Activated T-cell treated with anti-CD3 and anti-CD28 coated beads, Interleukin-2, amount 50 U/mL, for 4 hours (primary cell): ENCODE results near the gene ANXA11. TPM values are rescaled to one million over a fixed set of nuclear protein-coding genes. Genes with fewer than 3 reads are reported as not detected.

ENCODE experiments used
- ATAC-seq, 2 donors: fragments of 200-7000 bp; cut with Tn5 transposase; one replicate each; pipeline ENCODE4 v1.10.0; 2021
- DNase-seq: peaks from one replicate; pipeline ENCODE4 v3.0.0-alpha.2; 2020
- H3K27me3 Mint-ChIP-seq: one replicate; pipeline ENCODE4 v1.8.0; 2021; ENCODE audit warnings: low read depth, mixed read lengths
- H3K36me3 Mint-ChIP-seq: one replicate; pipeline ENCODE4 v1.8.0; 2022; ENCODE audit warnings: mixed read lengths; ENCODE audit not compliant: insufficient read depth
- H3K4me1 Mint-ChIP-seq: one replicate; pipeline ENCODE4 v1.8.0; 2021; ENCODE audit warnings: low read depth, mixed read lengths
- H3K4me3 Mint-ChIP-seq: one replicate; pipeline ENCODE4 v1.8.0; 2021; ENCODE audit warnings: mild to moderate bottlenecking, moderate library complexity, mixed read lengths
- H3K9me3 Mint-ChIP-seq: one replicate; pipeline ENCODE4 v1.8.0; 2021; ENCODE audit warnings: mixed read lengths
- total RNA-seq, 3 donors: library from RNA; stranded (reverse); gene quantifications; one replicate each; pipeline ENCODE4 v1.2.1, GENCODE V29; 2021

Gene ANXA11
- total RNA-seq, 3 donors from 2014 or later = 157 to 161 (median 158) TPM

- peaks cover 12% of the 10 kb centered on the region for H3K4me1 Mint-ChIP-seq
- no peaks in the 10 kb centered on the region for H3K9me3 Mint-ChIP-seq
- DNase-seq = no peak
- H3K27me3 Mint-ChIP-seq = no peaks in the 10 kb centered on the region
- no peak overlapping the region for H3K4me3 Mint-ChIP-seq
- ATAC-seq = peak in 1 of 2 donors; percentile 19
- peaks cover 17% of the 10 kb centered on the region for H3K36me3 Mint-ChIP-seq
Observed at GRCh38 chr10:80168679-80169380, 36.5 kb downstream of the ANXA11 start.

GRCh38 chr10:80168162-80168511 is 37.2 kb downstream of the ANXA11 start:
- Mint-ChIP-seq H3K9me3 (no peaks in the 10 kb centered on the region), H3K36me3 (peaks cover 20% of the 10 kb centered on the region), H3K4me1 (peaks cover 12% of the 10 kb centered on the region), H3K4me3 (no peak overlapping the region), H3K27me3 (no peaks in the 10 kb centered on the region)
- ATAC-seq (no peak), DNase-seq (no peak)

- H3K4me3 Mint-ChIP-seq = no peak overlapping the region
- DNase-seq = no peak
- H3K27me3 Mint-ChIP-seq = no peaks in the 10 kb centered on the region
- no peaks in the 10 kb centered on the region for H3K9me3 Mint-ChIP-seq
- ATAC-seq = no peak
- peaks cover 12% of the 10 kb centered on the region for H3K4me1 Mint-ChIP-seq
- peaks cover 20% of the 10 kb centered on the region for H3K36me3 Mint-ChIP-seq
Observed at GRCh38 chr10:80167471-80168161, 37.7 kb downstream of the ANXA11 start.

- H3K27me3 Mint-ChIP-seq = no peaks in the 10 kb centered on the region
- H3K36me3 Mint-ChIP-seq = peaks cover 22% of the 10 kb centered on the region
- no peaks in the 10 kb centered on the region for H3K9me3 Mint-ChIP-seq
- no peak for DNase-seq
- no peak for ATAC-seq
- H3K4me1 Mint-ChIP-seq = peaks cover 10% of the 10 kb centered on the region
- no peak overlapping the region for H3K4me3 Mint-ChIP-seq
Observed at GRCh38 chr10:80166581-80167470, 38.5 kb downstream of the ANXA11 start.

- Mint-ChIP-seq H3K27me3 (no peaks in the 10 kb centered on the region), H3K4me3 (no peak overlapping the region), H3K4me1 (peaks cover 7% of the 10 kb centered on the region), H3K36me3 (peaks cover 36% of the 10 kb centered on the region), H3K9me3 (no peaks in the 10 kb centered on the region)
- ATAC-seq (no peak), DNase-seq (no peak)
Observed at GRCh38 chr10:80165173-80165572, 40.2 kb downstream of the ANXA11 start.

DNA sequence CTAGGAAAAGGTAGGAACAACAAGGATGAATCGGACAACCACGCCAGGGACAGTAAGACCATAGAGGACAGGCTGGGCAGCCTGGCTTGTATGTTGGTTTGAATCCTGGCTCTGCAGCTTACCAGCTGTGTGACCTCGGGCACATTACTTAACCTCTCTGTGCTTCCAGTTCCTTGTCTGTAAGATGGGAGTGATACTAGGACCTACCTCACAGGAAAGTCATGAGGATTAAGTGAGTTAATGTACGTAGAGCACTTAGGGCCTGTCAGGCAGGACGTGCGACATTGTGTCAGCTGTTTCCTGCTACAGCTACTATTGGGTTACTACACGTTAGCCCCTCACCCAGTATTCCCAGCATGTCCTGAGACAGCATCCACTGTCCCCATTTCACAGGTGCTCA is 40.7 kb downstream of the ANXA11 start:
- Mint-ChIP-seq H3K9me3 (no peaks in the 10 kb centered on the region), H3K36me3 (peaks cover 38% of the 10 kb centered on the region), H3K4me1 (peaks cover 3% of the 10 kb centered on the region), H3K4me3 (no peak overlapping the region), H3K27me3 (no peaks in the 10 kb centered on the region)
- no peak for DNase-seq
- ATAC-seq = no peak

DNA sequence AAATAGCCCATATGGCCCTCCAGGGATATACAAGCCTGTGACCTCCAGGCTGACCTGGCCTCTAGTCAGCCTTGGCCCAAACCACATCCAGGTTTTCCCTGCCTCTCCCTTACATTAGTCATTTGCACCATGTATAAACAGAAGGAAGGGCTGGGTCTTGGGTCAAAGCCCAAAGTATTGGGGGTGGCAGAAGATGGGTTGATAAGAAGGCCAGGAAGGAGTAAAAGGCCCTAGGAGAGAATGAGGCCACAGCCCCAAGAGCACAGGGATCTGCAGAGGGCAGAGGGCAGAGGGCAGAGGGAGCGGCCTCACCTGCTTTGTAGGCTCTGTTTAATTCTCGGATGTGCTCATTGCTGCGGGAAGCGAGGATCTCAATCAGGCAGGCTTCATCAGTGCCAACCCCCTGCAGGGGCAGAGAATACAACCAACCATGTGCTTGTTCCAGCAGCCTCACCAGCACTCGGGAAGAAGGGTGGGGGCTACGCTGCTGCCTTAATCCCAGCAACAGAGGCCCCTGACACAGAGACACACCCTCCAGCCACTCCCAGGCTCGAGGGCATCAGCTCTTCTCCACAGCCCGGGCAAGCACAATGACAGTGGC is 41.5 kb downstream of the ANXA11 start:
- H3K4me1 Mint-ChIP-seq = no peaks in the 10 kb centered on the region
- H3K9me3 Mint-ChIP-seq = no peaks in the 10 kb centered on the region
- ATAC-seq = no peak
- H3K36me3 Mint-ChIP-seq = peaks cover 41% of the 10 kb centered on the region
- H3K27me3 Mint-ChIP-seq = no peaks in the 10 kb centered on the region
- H3K4me3 Mint-ChIP-seq = no peak overlapping the region
- DNase-seq = no peak

GRCh38 chr10:80161321-80162083 is 43.8 kb downstream of the ANXA11 start:
- Mint-ChIP-seq H3K4me3 (no peak overlapping the region), H3K9me3 (no peaks in the 10 kb centered on the region), H3K4me1 (no peaks in the 10 kb centered on the region), H3K27me3 (no peaks in the 10 kb centered on the region), H3K36me3 (peaks cover 62% of the 10 kb centered on the region)
- DNase-seq = no peak
- no peak for ATAC-seq

- ATAC-seq (no peak), DNase-seq (no peak)
- Mint-ChIP-seq H3K4me1 (no peaks in the 10 kb centered on the region), H3K9me3 (no peaks in the 10 kb centered on the region), H3K4me3 (no peak overlapping the region), H3K27me3 (no peaks in the 10 kb centered on the region), H3K36me3 (peaks cover 65% of the 10 kb centered on the region)
Observed at GRCh38 chr10:80160361-80161320, 44.7 kb downstream of the ANXA11 start.

GRCh38 chr10:80159166-80159873 is 46.0 kb downstream of the ANXA11 start:
- Mint-ChIP-seq H3K4me3 (no peak overlapping the region), H3K36me3 (peaks cover 74% of the 10 kb centered on the region), H3K4me1 (no peaks in the 10 kb centered on the region), H3K9me3 (no peaks in the 10 kb centered on the region), H3K27me3 (no peaks in the 10 kb centered on the region)
- DNase-seq = no peak
- no peak for ATAC-seq

DNA sequence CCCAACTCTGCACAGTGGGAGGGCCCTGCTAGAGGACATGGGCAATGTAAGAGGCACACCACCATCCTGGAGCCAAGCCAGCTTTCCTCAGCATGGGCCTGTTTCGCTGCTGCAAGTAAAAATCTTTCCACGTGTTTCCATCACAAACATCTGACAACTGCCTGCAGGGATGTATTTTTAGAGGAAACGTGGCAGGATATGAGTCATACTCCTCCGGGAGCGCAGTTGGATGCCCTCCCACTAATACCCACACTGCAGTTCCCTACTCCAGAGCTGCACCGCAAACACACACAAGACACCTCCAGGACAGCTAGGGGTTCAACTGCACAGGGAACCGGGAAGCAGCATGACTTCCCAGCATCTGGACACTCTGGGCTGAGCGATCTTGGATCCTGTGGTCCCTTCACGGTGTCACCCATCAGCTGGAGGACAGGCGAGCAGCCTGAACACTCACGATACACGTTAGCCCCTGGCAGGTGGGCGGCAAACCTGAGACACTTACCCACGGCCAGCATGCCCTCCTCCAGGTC is 46.7 kb downstream of the ANXA11 start:
- H3K36me3 Mint-ChIP-seq = peaks cover 70% of the 10 kb centered on the region
- H3K4me1 Mint-ChIP-seq = no peaks in the 10 kb centered on the region
- ATAC-seq = no peak

DNA sequence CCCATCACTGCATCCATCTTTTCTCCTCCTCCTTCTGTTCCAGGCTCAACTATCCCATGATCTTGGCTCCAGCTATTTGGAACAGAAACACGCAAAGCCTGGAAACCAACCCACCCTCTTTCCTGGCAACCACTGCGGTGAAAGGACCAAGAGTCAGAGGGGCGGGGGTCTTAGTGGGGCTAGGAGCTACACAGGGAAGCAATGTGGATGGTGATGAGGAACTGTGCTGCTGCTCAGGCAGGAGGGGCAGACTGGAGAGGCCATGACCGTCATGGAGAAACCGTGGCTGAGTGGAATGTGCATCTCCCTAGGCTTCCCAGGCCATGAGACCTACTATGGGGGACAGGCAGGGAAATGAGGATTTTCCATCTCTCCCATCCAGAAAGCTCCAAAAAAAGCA is 47.2 kb downstream of the ANXA11 start:
- no peak overlapping the region for H3K4me3 Mint-ChIP-seq
- DNase-seq (no peak), ATAC-seq (no peak)
- no peaks in the 10 kb centered on the region for H3K4me1 Mint-ChIP-seq
- no peaks in the 10 kb centered on the region for H3K27me3 Mint-ChIP-seq
- no peaks in the 10 kb centered on the region for H3K9me3 Mint-ChIP-seq
- peaks cover 73% of the 10 kb centered on the region for H3K36me3 Mint-ChIP-seq

More for the DNA sequence above, 46.7 kb downstream of the ANXA11 start:
- no peak overlapping the region for H3K4me3 Mint-ChIP-seq
- H3K9me3 Mint-ChIP-seq = no peaks in the 10 kb centered on the region
- DNase-seq = no peak
- H3K27me3 Mint-ChIP-seq = no peaks in the 10 kb centered on the region
